H1 (cell line): Measurements from ENCODE around the gene OIP5. TPM values are rescaled to one million over a fixed set of nuclear protein-coding genes. Genes with fewer than 3 reads are reported as not detected.

Experiments used
- CTCF ChIA-PET: fragments of 300-600 bp; sonication (Branson Sonifier 250); formaldehyde crosslinking; loops from one replicate; lab custom pipeline; 2021; ENCODE audit not compliant: partially characterized antibody; lab: Charles Lee
- POLR2A ChIA-PET: fragments of 300-600 bp; sonication (Branson Sonifier 250); formaldehyde crosslinking; loops from one replicate; lab custom pipeline; 2021; ENCODE audit warnings: inconsistent platforms; ENCODE audit not compliant: partially characterized antibody; lab: Charles Lee
- DNase-seq, 2 experiments: peaks; one replicate each; pipeline versions ENCODE4 v3.0.0 to v3.0.0-alpha.2; 2010 to 2022; ENCODE audit warnings: low spot score in 2 of 2, low read depth in 1 of 2, mixed read lengths in 1 of 2
- FAIRE-seq: peaks from 2 replicates; lab custom pipeline; 2011; peaks lifted over from hg19 to GRCh38; lab: Jason Lieb, UNC
- H2AFZ ChIP-seq: 2 replicates; pipeline ENCODE4 v1.8.1; 2012; ENCODE audit warnings: low read length, inconsistent platforms
- H2AK5ac ChIP-seq: 2 replicates; pipeline ENCODE4 v1.6.1; 2013; ENCODE audit warnings: low read depth, low read length
- H2BK120ac ChIP-seq: replicated peaks from 2 replicates; pipeline ENCODE3; 2013; ENCODE audit warnings: low read depth, low read length, inconsistent platforms
- H2BK12ac ChIP-seq: 2 replicates; pipeline ENCODE4 v1.6.1; 2013; ENCODE audit warnings: low read depth, low read length
- H2BK15ac ChIP-seq: 2 replicates; pipeline ENCODE4 v1.6.1; 2013; ENCODE audit warnings: low read length
- H2BK20ac ChIP-seq: 2 replicates; pipeline ENCODE4 v1.6.1; 2013; ENCODE audit warnings: low read length
- H2BK5ac ChIP-seq: 2 replicates; pipeline ENCODE4 v1.6.1; 2013; ENCODE audit warnings: low read depth, low read length
- H3K14ac ChIP-seq: 2 replicates; pipeline ENCODE4 v1.6.1; 2013; ENCODE audit warnings: inconsistent platforms; ENCODE audit not compliant: insufficient read length
- H3K18ac ChIP-seq: 2 replicates; pipeline ENCODE4 v1.6.1; 2013; ENCODE audit warnings: low read length; ENCODE audit errors: extremely low read depth
- H3K23ac ChIP-seq: 2 replicates; pipeline ENCODE4 v1.6.1; 2013; ENCODE audit warnings: inconsistent platforms; ENCODE audit not compliant: insufficient read length
- H3K23me2 ChIP-seq: 2 replicates; pipeline ENCODE4 v1.6.1; 2013; ENCODE audit warnings: low read depth, low read length
- H3K27ac ChIP-seq: 2 replicates; pipeline ENCODE4 v1.6.1; 2011; ENCODE audit warnings: low read depth, low read length, inconsistent platforms
- H3K27me3 ChIP-seq, 4 experiments: replicated peaks in 1 of 4; 1 replicate in 1 of 4; 2 replicates in 3 of 4; pipeline versions ENCODE4 v1.6.1 to v1.8.1; 2011 to 2013; ENCODE audit warnings: low read length in 3 of 4, mild to moderate bottlenecking in 3 of 4, inconsistent platforms in 2 of 4, mixed read lengths in 2 of 4, moderate library complexity in 1 of 4; ENCODE audit not compliant: control insufficient read depth in 3 of 4, insufficient read depth in 3 of 4; ENCODE audit errors: extremely low read depth in 1 of 4
- H3K36me3 ChIP-seq, 4 experiments: 2 replicates each; pipeline versions ENCODE4 v1.6.1 to v1.8.1; 2011 to 2013; ENCODE audit warnings: mild to moderate bottlenecking in 4 of 4, low read length in 3 of 4, moderate library complexity in 2 of 4, control low read depth in 1 of 4, inconsistent platforms in 1 of 4; ENCODE audit not compliant: insufficient read depth in 4 of 4, control insufficient read depth in 2 of 4
- H3K4ac ChIP-seq: replicated peaks from 2 replicates; pipeline ENCODE3; 2013; ENCODE audit warnings: low read length, low read depth, mixed read lengths, inconsistent platforms; ENCODE audit not compliant: insufficient read length
- H3K4me1 ChIP-seq, 4 experiments: replicated peaks in 1 of 4; 1 replicate in 1 of 4; 2 replicates in 3 of 4; pipeline versions ENCODE4 v1.6.1 to v1.8.1; 2011 to 2013; ENCODE audit warnings: low read length in 3 of 4, inconsistent platforms in 2 of 4, mixed read lengths in 1 of 4; ENCODE audit not compliant: insufficient read depth in 4 of 4, control insufficient read depth in 3 of 4
- H3K4me2 ChIP-seq, 2 experiments: 2 replicates each; pipeline versions ENCODE4 v1.6.1 to v1.8.1; 2011 to 2013; ENCODE audit warnings: low read depth in 2 of 2, low read length in 2 of 2, control low read depth in 1 of 2, inconsistent platforms in 1 of 2, mild to moderate bottlenecking in 1 of 2; ENCODE audit not compliant: insufficient read depth in 1 of 2
- H3K4me3 ChIP-seq, 4 experiments: fragments of 200-600, 300-600 bp in 1 of 4; sonication (generic), shearing (Covaris generic), sonication (Bioruptor Twin) in 1 of 4; 2 replicates each; pipeline versions ENCODE4 v1.5.1 to v1.8.1; 2011 to 2016; ENCODE audit warnings: low read length in 4 of 4, low read depth in 3 of 4, control low read depth in 2 of 4, inconsistent platforms in 2 of 4, mild to moderate bottlenecking in 2 of 4, mixed read lengths in 1 of 4, moderate library complexity in 1 of 4; ENCODE audit not compliant: insufficient read depth in 2 of 4; ENCODE audit errors: extremely low read depth in 1 of 4
- H3K56ac ChIP-seq: replicated peaks from 2 replicates; pipeline ENCODE3; 2013; ENCODE audit warnings: low read depth, mild to moderate bottlenecking, mixed read lengths, low read length, inconsistent platforms; ENCODE audit not compliant: insufficient read length
- H3K79me1 ChIP-seq: 2 replicates; pipeline ENCODE4 v1.6.1; 2013; ENCODE audit warnings: low read depth, low read length, control low read depth
- H3K79me2 ChIP-seq, 2 experiments: 2 replicates each; pipeline versions ENCODE4 v1.6.1 to v1.8.1; 2012 to 2013; ENCODE audit warnings: low read length in 2 of 2, mild to moderate bottlenecking in 2 of 2, inconsistent platforms in 1 of 2; ENCODE audit not compliant: insufficient read depth in 2 of 2, control insufficient read depth in 1 of 2
- H3K9ac ChIP-seq, 4 experiments: replicated peaks in 1 of 4; 1 replicate in 1 of 4; 2 replicates in 3 of 4; pipeline versions ENCODE4 v1.6.1 to v1.8.1; 2011 to 2013; ENCODE audit warnings: low read depth in 3 of 4, low read length in 3 of 4, control low read depth in 2 of 4, mild to moderate bottlenecking in 2 of 4, moderate library complexity in 2 of 4, inconsistent platforms in 1 of 4; ENCODE audit errors: extremely low read depth in 1 of 4
- H3K9me3 ChIP-seq, 2 experiments: 2 replicates each; pipeline versions ENCODE4 v1.6.1 to v1.8.1; 2012 to 2013; ENCODE audit warnings: mild to moderate bottlenecking in 2 of 2, moderate library complexity in 2 of 2, control low read depth in 1 of 2, inconsistent platforms in 1 of 2, low read depth in 1 of 2, low read length in 1 of 2, mixed read lengths in 1 of 2; ENCODE audit not compliant: insufficient read depth in 2 of 2
- H4K20me1 ChIP-seq, 2 experiments: replicated peaks in 1 of 2; 2 replicates each; pipeline versions ENCODE3 to v1.8.1; 2011 to 2013; ENCODE audit warnings: inconsistent platforms in 2 of 2, low read length in 2 of 2, mild to moderate bottlenecking in 1 of 2; ENCODE audit not compliant: insufficient read depth in 2 of 2, control insufficient read depth in 1 of 2
- H4K5ac ChIP-seq: 2 replicates; pipeline ENCODE4 v1.6.1; 2013; ENCODE audit warnings: low read length, low read depth, mixed read lengths, inconsistent platforms; ENCODE audit not compliant: insufficient read length
- H4K8ac ChIP-seq: 2 replicates; pipeline ENCODE4 v1.8.0; 2013; ENCODE audit warnings: mild to moderate bottlenecking, moderate library complexity, low read length, inconsistent platforms; ENCODE audit not compliant: insufficient read depth; ENCODE audit errors: extremely low read depth
- H4K91ac ChIP-seq: replicated peaks from 2 replicates; pipeline ENCODE3; 2013; ENCODE audit warnings: low read length, mixed read lengths, inconsistent platforms; ENCODE audit not compliant: insufficient read length
- EP300 ChIP-seq, 2 experiments: IDR thresholded peaks; 1 replicate in 1 of 2; 2 replicates in 1 of 2; pipeline ENCODE4 v1.6.1; 2011 to 2012; ENCODE audit warnings: low read depth in 2 of 2, low read length in 2 of 2, mild to moderate bottlenecking in 2 of 2, borderline replicate concordance in 1 of 2, inconsistent platforms in 1 of 2, moderate library complexity in 1 of 2
- RBBP5 ChIP-seq: IDR thresholded peaks from 2 replicates; pipeline ENCODE4 v1.7.1; 2012; ENCODE audit warnings: low read depth, mild to moderate bottlenecking, inconsistent platforms, low read length, moderate library complexity, borderline replicate concordance
- SP2 ChIP-seq: IDR thresholded peaks from 2 replicates; pipeline ENCODE4 v1.6.1; 2012; ENCODE audit warnings: mild to moderate bottlenecking, low read length, inconsistent platforms
- WGBS, 2 experiments: shearing (Covaris generic) in 1 of 2; methylation state at CpG; one replicate each; pipeline versions ENCODE4 v1.1.6 to v1.1.7; 2013 to 2015; ENCODE audit warnings: low lambda C conversion rate in 2 of 2, mixed read lengths in 2 of 2, inconsistent platforms in 1 of 2, low coverage in 1 of 2, missing lambda C conversion rate in 1 of 2; ENCODE audit not compliant: insufficient replicate concordance in 2 of 2, insufficient coverage in 1 of 2, insufficient read length in 1 of 2; ENCODE audit errors: extremely low coverage in 1 of 2, missing lambda C conversion rate in 1 of 2; 5-methylcytosine and 5-hydroxymethylcytosine counted together
- polyA plus RNA-seq, 7 experiments: library from polyadenylated mRNA; depleted of rRNA in 3 of 7; stranded (reverse) in 5 of 7; unstranded in 2 of 7; fragments of >200 nt in 5 of 7; fragments of 200-250 nt in 2 of 7; gene quantifications; 1 replicate in 5 of 7; 2 replicates in 1 of 7; 4 replicates in 1 of 7; pipeline versions ENCODE4 v1.2.1 to v1.2.3, GENCODE V29; 2011 to 2013; ENCODE audit warnings: missing spikeins in 2 of 7, mixed read lengths in 2 of 7
- total RNA-seq: library from RNA; stranded (reverse); fragmentation: NEBNext Ultra II Directional; extraction: Animal tissue kit (Norgen Biotek cat#: 25700); gene quantifications from 2 replicates; pipeline ENCODE4 v1.2.1, GENCODE V29; 2021

OIP5 gene
- total and polyA plus RNA-seq, 2 of the 8 experiments (the other 6 are each of a cell fraction or from before 2014, with no cell fraction given): 34.8 to 44.5 TPM

DNA sequence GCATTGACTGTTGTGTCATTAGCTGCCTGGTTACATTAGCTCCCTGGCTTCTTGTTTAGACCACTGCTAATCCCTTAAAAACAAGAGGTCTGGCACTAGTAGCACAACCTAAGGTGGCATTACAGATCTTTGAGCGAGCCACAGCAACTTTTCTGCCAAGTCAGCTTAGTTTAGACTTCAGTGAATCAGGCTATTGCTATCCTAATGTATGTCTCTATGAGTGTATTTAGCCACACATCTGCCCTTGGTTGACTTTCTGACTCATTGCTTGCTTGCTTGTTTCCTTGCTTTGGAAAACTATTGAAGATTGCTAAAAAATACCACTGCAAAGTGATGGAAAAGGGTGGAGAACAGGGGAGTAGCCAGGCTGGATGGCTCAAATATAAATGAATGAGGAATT is 51.2 kb downstream of the OIP5 start:
- POLR2A ChIA-PET: interaction anchor here (0.6 kb wide), 1 partner anchor 94 kb away, joined by 3 read pairs; no protein-coding TSS in a partner anchor
- no peak overlapping the region for H2BK12ac ChIP-seq
- H3K23ac ChIP-seq: no peak overlapping the region
- H3K18ac ChIP-seq: no peak overlapping the region
- H2BK5ac ChIP-seq: no peak overlapping the region
- peaks cover 11 to 24% of the 10 kb centered on the region in 2 experiments for H3K79me2 ChIP-seq
- peaks cover 0 to 3% of the 10 kb centered on the region in 2 experiments for H4K20me1 ChIP-seq
- H3K14ac ChIP-seq: no peak overlapping the region
- no peaks in the 10 kb centered on the region for H3K9me3 ChIP-seq
- H2AFZ ChIP-seq: no peak overlapping the region
- FAIRE-seq (no peak), DNase-seq (no peak)
- H2BK20ac ChIP-seq: no peak overlapping the region
- no peak overlapping the region for H4K5ac ChIP-seq
- TF ChIP-seq EP300 (IDR thresholded peaks at IDR 0.05; ENCODE audit: borderline replicate concordance in 1 of 2, low read depth in 2 of 2, low read length in 2 of 2): no peak
- no peak for TF ChIP-seq RBBP5
- TF ChIP-seq SP2: no peak
- no peak overlapping the region for H3K4me3 ChIP-seq
- peaks cover 7 to 35% (median 16%) of the 10 kb centered on the region in 4 experiments for H3K36me3 ChIP-seq
- CTCF ChIA-PET: no interaction called here
- H2BK120ac ChIP-seq: no peak overlapping the region
- no peak overlapping the region for H2AK5ac ChIP-seq
- peaks cover 0 to 5% (median 2%) of the 10 kb centered on the region in 4 experiments; a peak in 3 of 7 replicates for H3K4me1 ChIP-seq
- no peak overlapping the region for H3K27ac ChIP-seq
- no peak overlapping the region for H3K4me2 ChIP-seq
- H4K8ac ChIP-seq: no peak overlapping the region
- H3K9ac ChIP-seq: no peak overlapping the region
- H3K23me2 ChIP-seq: 0 out of 2 replicates have a peak, but pooled peaks cover 3% of the 10 kb centered on the region
- H4K91ac ChIP-seq: no peak overlapping the region
- no peak overlapping the region for H3K56ac ChIP-seq
- no peak overlapping the region for H3K4ac ChIP-seq
- no peaks in the 10 kb centered on the region for H3K27me3 ChIP-seq
- 77% methylated on average over 1 of the region's 1 CpG; no CpG with 5 or more reads in 1 of the 2 experiments for WGBS, 2 experiments
- no peak overlapping the region for H2BK15ac ChIP-seq
- no peaks in the 10 kb centered on the region for H3K79me1 ChIP-seq
